Suppressor macrophage treated with lipopolysaccharide for 4 hours (primary cell): ENCODE data around the gene IQCH.
A peak's percentile ranks its signal among the peaks of the same experiment; 100 is the strongest.

ENCODE experiments used
- DNase-seq: peaks from one replicate; pipeline ENCODE4 v3.0.0-alpha.2; 2020

The IQCH gene

GRCh38 chr15:67545864-67546263 is 291.3 kb downstream of the IQCH start:
- DNase-seq = no peak

- DNase-seq = no peak
Observed at GRCh38 chr15:67547064-67547463, 292.5 kb downstream of the IQCH start.

- no peak for DNase-seq
Observed at GRCh38 chr15:67547836-67548235, 293.2 kb downstream of the IQCH start.

- no peak for DNase-seq
Observed at GRCh38 chr15:67548236-67548852, 293.8 kb downstream of the IQCH start.

- no peak for DNase-seq
Observed at GRCh38 chr15:67548862-67549651, 294.5 kb downstream of the IQCH start.

GRCh38 chr15:67549736-67550135 is 295.1 kb downstream of the IQCH start:
- DNase-seq = no peak

GRCh38 chr15:67550522-67550921 is 295.9 kb downstream of the IQCH start:
- DNase-seq = peak; percentile 63

- DNase-seq = no peak
Observed at GRCh38 chr15:67551207-67551743, 296.7 kb downstream of the IQCH start.
